PC-9 (cell line): ENCODE measurements around the gene SPATA16. TPM values are rescaled to one million over a fixed set of nuclear protein-coding genes. Genes with fewer than 3 reads are reported as not detected.

Experiments used
- BruUV-seq: library from RNA; stranded (reverse); fragments of 400-500 nt; replicated peaks from 2 replicates; lab custom pipeline; 2021; lab: Mats Ljungman, UMichigan
- CTCF ChIA-PET: fragments of 300-600 bp; sonication (Branson Sonifier 250); formaldehyde crosslinking; loops from one replicate; lab custom pipeline; 2022; ENCODE audit warnings: antibody characterized with exemption; lab: Charles Lee
- POLR2A ChIA-PET: fragments of 300-600 bp; sonication (Branson Sonifier 250); formaldehyde crosslinking; loops from one replicate; lab custom pipeline; 2022; ENCODE audit warnings: antibody characterized with exemption; ENCODE audit not compliant: unreplicated experiment; lab: Charles Lee
- DNase-seq, 2 experiments: peaks; one replicate each; pipeline versions ENCODE4 v3.0.0 to v3.0.0-alpha.2; 2015 to 2022; ENCODE audit warnings: mixed read lengths in 1 of 2
- H2AFZ ChIP-seq: fragments of 200-600 bp; sonication (generic); 2 replicates; pipeline ENCODE4 v1.8.1; 2017; ENCODE audit warnings: antibody characterized with exemption
- H3F3A ChIP-seq: fragments of 200-600 bp; sonication (generic); 2 replicates; pipeline ENCODE4 v1.8.1; 2017; ENCODE audit warnings: antibody characterized with exemption, mild to moderate bottlenecking, low read depth; ENCODE audit not compliant: insufficient read depth
- H3K27ac ChIP-seq: fragments of 200-600 bp; sonication (generic); 2 replicates; pipeline ENCODE4 v1.6.1; 2016; ENCODE audit warnings: mixed run types
- H3K27me3 ChIP-seq: fragments of 200-600 bp; sonication (generic); 2 replicates; pipeline ENCODE4 v1.6.1; 2016; ENCODE audit warnings: low read depth, mixed run types; ENCODE audit not compliant: insufficient read depth
- H3K36me3 ChIP-seq: fragments of 200-600 bp; sonication (generic); 2 replicates; pipeline ENCODE4 v1.6.1; 2016; ENCODE audit warnings: low read depth, mixed run types
- H3K4me1 ChIP-seq: fragments of 200-600 bp; sonication (generic); replicated peaks from 2 replicates; pipeline ENCODE4 v1.6.1; 2016; ENCODE audit warnings: mixed run types; ENCODE audit not compliant: insufficient read depth
- H3K4me2 ChIP-seq: fragments of 200-600 bp; sonication (generic); 2 replicates; pipeline ENCODE4 v1.6.1; 2017; ENCODE audit warnings: mixed run types
- H3K4me3 ChIP-seq: fragments of 200-600 bp; sonication (generic); 2 replicates; pipeline ENCODE4 v1.6.1; 2016; ENCODE audit warnings: mixed run types
- H3K79me2 ChIP-seq: fragments of 200-600 bp; sonication (generic); 2 replicates; pipeline ENCODE4 v1.6.1; 2017; ENCODE audit warnings: low read depth, mixed run types
- H3K9me2 ChIP-seq: fragments of 200-600 bp; sonication (generic); 2 replicates; pipeline ENCODE4 v1.8.1; 2017; ENCODE audit warnings: mild to moderate bottlenecking; ENCODE audit not compliant: insufficient read depth
- H3K9me3 ChIP-seq: fragments of 200-600 bp; sonication (generic); 2 replicates; pipeline ENCODE4 v1.8.1; 2016; ENCODE audit warnings: low read depth; ENCODE audit not compliant: insufficient read depth
- H4K20me1 ChIP-seq: fragments of 200-600 bp; sonication (generic); 2 replicates; pipeline ENCODE4 v1.8.1; 2017; ENCODE audit not compliant: insufficient read depth
- EZH2 ChIP-seq: fragments of 200-600 bp; sonication (generic); IDR thresholded peaks from 2 replicates; pipeline ENCODE4 v1.8.0; 2017; ENCODE audit warnings: antibody characterized with exemption, low read depth
- intact Hi-C: fragments of 100-400 bp; cut with micrococcal nuclease; formaldehyde crosslinking; loops from one replicate; pipeline ENCODE4 v1.10.0; 2022; ENCODE audit not compliant: unreplicated experiment
- total RNA-seq: library from RNA; stranded (reverse); gene quantifications from 2 replicates; pipeline ENCODE4 v1.2.3, GENCODE V29; 2021
- TF ChIP-seq, protein P1 (sequence below): fragments of 200-600 bp; sonication (generic); conservative IDR thresholded peaks from 2 replicates; pipeline ENCODE4 v1.6.1; 2017; ENCODE audit warnings: mixed run types, antibody characterized with exemption, mild to moderate bottlenecking, moderate library complexity

SPATA16 gene
- total RNA-seq, 1 experiment from 2014 or later = not detected

DNA sequence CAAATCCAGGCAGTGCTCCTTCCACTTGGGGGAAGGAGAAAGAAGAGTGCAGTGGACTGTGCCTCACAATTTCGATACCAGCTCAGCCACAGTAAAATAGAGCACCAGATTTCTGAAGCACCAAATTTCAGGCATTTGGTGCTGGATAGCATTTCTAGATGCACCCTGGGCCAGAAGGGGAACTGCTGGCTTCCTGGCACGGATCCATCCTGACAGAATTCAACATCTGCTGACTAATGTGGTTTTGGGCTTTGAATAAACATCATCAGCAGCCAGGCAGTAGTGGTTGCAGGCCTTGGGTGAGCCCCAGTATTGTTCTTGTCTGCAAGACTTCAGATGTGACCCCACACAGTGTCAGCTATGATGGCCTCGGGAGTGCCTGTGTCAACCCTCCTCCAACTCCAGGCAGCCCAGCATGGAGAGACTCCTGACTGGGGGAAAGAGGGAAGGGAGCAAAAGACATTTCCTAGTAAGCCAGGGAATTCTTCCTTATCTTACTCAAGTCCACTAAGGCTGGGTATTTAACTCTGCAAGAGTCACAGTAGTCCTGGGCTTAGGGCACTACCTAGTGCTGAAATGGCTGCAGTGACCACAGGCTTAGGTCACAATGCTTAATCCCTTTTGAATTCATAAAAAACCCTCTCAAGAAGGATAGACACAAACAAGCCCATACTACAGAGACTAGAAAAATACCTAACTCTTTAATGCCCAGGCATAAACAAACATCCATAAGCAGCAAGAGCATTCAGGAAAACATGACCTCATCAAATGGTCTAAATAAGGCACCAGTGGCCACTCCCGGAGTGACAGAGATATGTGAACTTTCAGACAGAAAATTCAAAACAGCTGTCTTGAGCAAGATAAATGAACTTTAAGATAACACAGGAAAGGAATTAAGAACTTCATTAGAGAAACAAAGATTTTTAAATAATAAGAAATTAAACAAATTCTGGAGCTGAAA is 74.7 kb downstream of the SPATA16 start:
- intact Hi-C loops = no loop called here
- Histone ChIP-seq H3K27me3 (no peaks in the 10 kb centered on the region), H2AFZ (no peak overlapping the region), H3K4me2 (no peak overlapping the region), H3K4me3 (no peak overlapping the region), H4K20me1 (no peaks in the 10 kb centered on the region), H3K36me3 (no peaks in the 10 kb centered on the region), H3K79me2 (no peaks in the 10 kb centered on the region), H3K4me1 (no peaks in the 10 kb centered on the region), H3K9me2 (no peaks in the 10 kb centered on the region), H3K27ac (no peak overlapping the region), H3F3A (no peaks in the 10 kb centered on the region), H3K9me3 (no peaks in the 10 kb centered on the region)
- DNase-seq = no peak
- ChIA-PET POLR2A (no interaction called here), CTCF (interaction anchor here (0.6 kb wide), 1 partner anchor 192 kb away, joined by 3 read pairs; no protein-coding TSS in a partner anchor)
- BruUV-seq = no TSS peak
- TF ChIP-seq EZH2 = no peak
- TF ChIP-seq, protein P1, sequence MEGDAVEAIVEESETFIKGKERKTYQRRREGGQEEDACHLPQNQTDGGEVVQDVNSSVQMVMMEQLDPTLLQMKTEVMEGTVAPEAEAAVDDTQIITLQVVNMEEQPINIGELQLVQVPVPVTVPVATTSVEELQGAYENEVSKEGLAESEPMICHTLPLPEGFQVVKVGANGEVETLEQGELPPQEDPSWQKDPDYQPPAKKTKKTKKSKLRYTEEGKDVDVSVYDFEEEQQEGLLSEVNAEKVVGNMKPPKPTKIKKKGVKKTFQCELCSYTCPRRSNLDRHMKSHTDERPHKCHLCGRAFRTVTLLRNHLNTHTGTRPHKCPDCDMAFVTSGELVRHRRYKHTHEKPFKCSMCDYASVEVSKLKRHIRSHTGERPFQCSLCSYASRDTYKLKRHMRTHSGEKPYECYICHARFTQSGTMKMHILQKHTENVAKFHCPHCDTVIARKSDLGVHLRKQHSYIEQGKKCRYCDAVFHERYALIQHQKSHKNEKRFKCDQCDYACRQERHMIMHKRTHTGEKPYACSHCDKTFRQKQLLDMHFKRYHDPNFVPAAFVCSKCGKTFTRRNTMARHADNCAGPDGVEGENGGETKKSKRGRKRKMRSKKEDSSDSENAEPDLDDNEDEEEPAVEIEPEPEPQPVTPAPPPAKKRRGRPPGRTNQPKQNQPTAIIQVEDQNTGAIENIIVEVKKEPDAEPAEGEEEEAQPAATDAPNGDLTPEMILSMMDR = no peak

DNA sequence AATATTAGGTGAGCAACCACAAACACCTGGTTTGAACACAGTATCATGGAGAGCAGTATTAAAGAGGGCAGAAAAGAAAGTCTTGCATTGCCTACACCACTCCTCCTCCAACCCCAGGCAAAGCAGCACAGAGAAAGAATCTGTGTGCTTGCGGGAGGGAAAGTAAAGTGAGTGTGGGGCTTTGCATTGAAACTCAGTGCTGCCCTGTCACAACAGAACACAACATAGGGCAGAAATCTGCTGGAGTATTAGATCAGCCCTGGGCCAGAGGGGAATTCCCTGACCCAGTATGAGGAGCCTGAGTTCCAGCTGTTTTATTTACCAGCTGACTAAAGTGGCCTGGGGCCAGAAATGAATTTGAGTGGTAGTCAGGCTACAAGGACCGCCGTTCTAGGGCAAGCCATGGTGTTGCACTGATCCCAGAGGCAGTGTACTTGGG is 75.5 kb downstream of the SPATA16 start:
- no peaks in the 10 kb centered on the region for H3K79me2 ChIP-seq
- H3K36me3 ChIP-seq = no peaks in the 10 kb centered on the region
- H2AFZ ChIP-seq = no peak overlapping the region
- no peak overlapping the region for H3K4me2 ChIP-seq
- no TSS peak for BruUV-seq
- no peak for DNase-seq
- no peaks in the 10 kb centered on the region for H3K4me1 ChIP-seq
- ChIA-PET POLR2A (no interaction called here), CTCF (no interaction called here)
- H3F3A ChIP-seq = no peaks in the 10 kb centered on the region
- no peaks in the 10 kb centered on the region for H3K9me2 ChIP-seq
- no peaks in the 10 kb centered on the region for H3K9me3 ChIP-seq
- H3K27me3 ChIP-seq = no peaks in the 10 kb centered on the region
- intact Hi-C loops = no loop called here
- H3K27ac ChIP-seq = no peak overlapping the region
- H3K4me3 ChIP-seq = no peak overlapping the region
- no peaks in the 10 kb centered on the region for H4K20me1 ChIP-seq
- TF ChIP-seq, protein P1 = no peak
- no peak for TF ChIP-seq EZH2

DNA sequence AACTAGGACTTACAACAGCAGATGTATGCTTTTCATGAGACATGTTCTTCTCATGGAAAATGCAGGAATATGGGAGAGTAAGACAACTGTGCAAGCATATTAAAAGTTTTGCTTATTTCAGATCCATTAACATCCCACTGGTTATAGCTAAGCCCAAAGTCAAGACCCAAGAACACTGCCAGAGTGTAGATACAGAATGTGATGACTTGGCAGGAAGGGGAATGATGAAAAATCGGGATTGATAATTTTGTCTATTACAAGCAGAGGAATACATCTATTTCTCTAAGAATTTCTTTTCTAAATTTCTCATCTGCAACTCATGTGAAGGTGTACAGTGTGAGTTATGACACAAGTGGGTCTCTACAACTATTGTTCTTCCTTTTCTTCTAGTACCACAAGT is 76.4 kb downstream of the SPATA16 start:
- no peaks in the 10 kb centered on the region for H3K9me2 ChIP-seq
- no peak overlapping the region for H2AFZ ChIP-seq
- BruUV-seq = no TSS peak
- H3K4me3 ChIP-seq = no peak overlapping the region
- no peak overlapping the region for H3K4me2 ChIP-seq
- H4K20me1 ChIP-seq = no peaks in the 10 kb centered on the region
- intact Hi-C loops = no loop called here
- CTCF ChIA-PET = no interaction called here
- no peaks in the 10 kb centered on the region for H3K9me3 ChIP-seq
- H3K27ac ChIP-seq = no peak overlapping the region
- TF ChIP-seq, protein P1 = no peak
- no peak for TF ChIP-seq EZH2
- no peaks in the 10 kb centered on the region for H3K4me1 ChIP-seq
- DNase-seq = no peak
- H3F3A ChIP-seq = no peaks in the 10 kb centered on the region
- no peaks in the 10 kb centered on the region for H3K27me3 ChIP-seq
- H3K79me2 ChIP-seq = no peaks in the 10 kb centered on the region
- POLR2A ChIA-PET = no interaction called here
- no peaks in the 10 kb centered on the region for H3K36me3 ChIP-seq
